Spleen (tissue), 11 donors: ENCODE data around the gene ENPP4. TPM values are rescaled to one million over a fixed set of nuclear protein-coding genes. Genes with fewer than 3 reads are reported as not detected.
A peak's percentile ranks its signal among the peaks of the same experiment; 100 is the strongest.
"Not testable (repeated sequence)": the region's sequence is repeated elsewhere in the genome, so short reads cannot be mapped to it uniquely, and the experiment has no call there.

ENCODE experiments used
- DNase-seq: peaks from one replicate; pipeline ENCODE4 v3.0.0-alpha.2; 2020
- H3K27ac ChIP-seq, 8 donors: fragments of 200-600 bp; sonication (generic) in 7 of 8; 1 replicate in 4 of 8; 2 replicates in 4 of 8; pipeline versions ENCODE4 v1.5.0 to v1.8.0; 2016 to 2021; ENCODE audit warnings: inconsistent platforms in 4 of 8, mild to moderate bottlenecking in 4 of 8, moderate library complexity in 1 of 8
- H3K27me3 ChIP-seq, 7 donors: fragments of 200-600 bp; sonication (generic) in 6 of 7; replicated peaks in 1 of 7; 1 replicate in 4 of 7; 2 replicates in 3 of 7; pipeline versions ENCODE4 v1.5.0 to v1.8.0; 2016 to 2021; ENCODE audit warnings: inconsistent platforms in 3 of 7, mild to moderate bottlenecking in 1 of 7
- H3K36me3 ChIP-seq, 6 donors: fragments of 200-600 bp; sonication (generic) in 5 of 6; 1 replicate in 4 of 6; 2 replicates in 2 of 6; pipeline versions ENCODE4 v1.5.0 to v1.8.0; 2016 to 2021; ENCODE audit warnings: inconsistent platforms in 2 of 6
- H3K4me1 ChIP-seq, 6 donors: fragments of 200-600 bp; sonication (generic) in 5 of 6; 1 replicate in 3 of 6; 2 replicates in 3 of 6; pipeline versions ENCODE4 v1.5.0 to v1.8.0; 2016 to 2021; ENCODE audit warnings: inconsistent platforms in 3 of 6
- H3K4me3 ChIP-seq, 8 donors: fragments of 200-600 bp; sonication (generic) in 7 of 8; 1 replicate in 4 of 8; 2 replicates in 4 of 8; pipeline versions ENCODE4 v1.5.0 to v1.8.0; 2016 to 2021; ENCODE audit warnings: inconsistent platforms in 4 of 8, mild to moderate bottlenecking in 4 of 8, moderate library complexity in 2 of 8
- H3K9me3 ChIP-seq, 8 donors: fragments of 200-600 bp; sonication (generic) in 7 of 8; 1 replicate in 4 of 8; 2 replicates in 4 of 8; pipeline versions ENCODE4 v1.5.0 to v1.8.0; 2016 to 2021; ENCODE audit warnings: inconsistent platforms in 4 of 8
- POLR2A ChIP-seq, 3 donors: fragments of 450-650 bp; IDR thresholded peaks; one replicate each; pipeline ENCODE4 v1.5.1; 2017; ENCODE audit warnings: antibody characterized with exemption in 3 of 3, mild to moderate bottlenecking in 1 of 3
- POLR2AphosphoS5 ChIP-seq, 3 donors: sonication (generic); formaldehyde crosslinking; IDR thresholded peaks; one replicate each; pipeline ENCODE4 v1.5.1; 2017; ENCODE audit warnings: antibody characterized with exemption in 3 of 3
- WGBS, 5 donors: extraction: QIAGEN DNeasy Blood & Tissue Kit in 3 of 5; methylation state at CpG; one replicate each; pipeline versions ENCODE4 v1.1.5 to v1.1.7; 2013 to 2018; 5-methylcytosine and 5-hydroxymethylcytosine counted together
- intact Hi-C: fragments of 100-400 bp; cut with DNase I; formaldehyde crosslinking; loops from one replicate; pipeline ENCODE4 v1.15.0; 2023; ENCODE audit warnings: low total_unique reads
- polyA plus RNA-seq, 3 donors: library from polyadenylated mRNA; stranded (reverse); fragments of 200-250 nt; gene quantifications; one replicate each; pipeline ENCODE4 v1.2.1, GENCODE V29; 2013
- total RNA-seq, 7 donors: library from RNA; depleted of rRNA in 3 of 7; stranded (reverse); fragments of >200 nt in 3 of 7; fragmentation: NEBNext Ultra II Directional in 4 of 7; extraction: Animal tissue kit (Norgen Biotek cat#: 25700) in 4 of 7; gene quantifications; one replicate each; pipeline versions ENCODE4 v1.1.0 to v1.2.1, GENCODE V29; 2016 to 2021
- TF ChIP-seq, protein P1 (sequence below), 11 experiments: fragments of 200-600 bp in 7 of 11; fragments of 450-650 bp in 4 of 11; sonication (generic) in 4 of 11; IDR thresholded peaks in 8 of 11; conservative IDR thresholded peaks in 3 of 11; 1 replicate in 7 of 11; 2 replicates in 4 of 11; pipeline versions ENCODE4 v1.4.0 to v1.8.0; 2016 to 2021; ENCODE audit warnings: antibody characterized with exemption in 11 of 11, inconsistent platforms in 4 of 11, mild to moderate bottlenecking in 1 of 11
- donor health status: healthy with polysubstance abuse.
- donor health status: DM: no; HTN: no; CAD: no; lungs with moderate emphysema.
- donor health status: DM: no; HTN: no; CAD: no.
- donor health status: Bipolar disorder and iron deficiency.
- donor health status: healthy.
- donor health status: DM: no; HTN: no; CAD: no.
- donor health status: DM: yes; HTN: yes; CAD: no.

ENPP4 gene
- total and polyA plus RNA-seq, 10 donors: 4.4 to 29.0 (median 19.6) TPM

DNA sequence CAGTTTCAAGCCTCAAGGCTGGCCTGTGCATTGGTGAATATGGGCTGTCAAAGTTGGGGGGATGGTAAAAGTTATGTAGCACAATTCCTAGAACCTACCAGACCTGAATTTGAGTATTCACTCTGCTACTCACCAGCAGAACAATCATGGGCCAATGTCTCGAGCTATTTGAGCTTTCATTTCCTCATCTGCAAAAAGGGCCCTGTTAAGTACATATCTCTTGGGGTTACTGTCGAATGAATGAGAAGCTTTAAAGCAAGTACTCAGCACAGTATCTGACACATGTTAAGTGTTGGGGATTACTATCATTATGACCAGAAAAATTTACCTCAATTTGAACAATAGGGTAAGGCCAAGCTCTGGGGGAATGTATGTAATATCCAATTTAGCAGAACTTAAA, 13.5 kb upstream of the ENPP4 start:
- Histone ChIP-seq H3K9me3 (peaks cover 0 to 5% (median 0%) of the 10 kb centered on the region in 8 donors), H3K4me1 (peaks cover 0 to 5% (median 0%) of the 10 kb centered on the region in 6 donors), H3K36me3 (peaks cover 0 to 24% (median 0%) of the 10 kb centered on the region in 6 donors), H3K4me3 (no peak overlapping the region), H3K27me3 (no peaks in the 10 kb centered on the region), H3K27ac (no peak overlapping the region)
- DNase-seq: no peak
- 52 to 73% (median 60%) methylated on average over 2 of the region's 2 CpGs for WGBS, 5 donors
- TF ChIP-seq POLR2A (IDR thresholded peaks at IDR 0.05) (no peak), POLR2AphosphoS5 (IDR thresholded peaks at IDR 0.05) (no peak)
- TF ChIP-seq, protein P1, sequence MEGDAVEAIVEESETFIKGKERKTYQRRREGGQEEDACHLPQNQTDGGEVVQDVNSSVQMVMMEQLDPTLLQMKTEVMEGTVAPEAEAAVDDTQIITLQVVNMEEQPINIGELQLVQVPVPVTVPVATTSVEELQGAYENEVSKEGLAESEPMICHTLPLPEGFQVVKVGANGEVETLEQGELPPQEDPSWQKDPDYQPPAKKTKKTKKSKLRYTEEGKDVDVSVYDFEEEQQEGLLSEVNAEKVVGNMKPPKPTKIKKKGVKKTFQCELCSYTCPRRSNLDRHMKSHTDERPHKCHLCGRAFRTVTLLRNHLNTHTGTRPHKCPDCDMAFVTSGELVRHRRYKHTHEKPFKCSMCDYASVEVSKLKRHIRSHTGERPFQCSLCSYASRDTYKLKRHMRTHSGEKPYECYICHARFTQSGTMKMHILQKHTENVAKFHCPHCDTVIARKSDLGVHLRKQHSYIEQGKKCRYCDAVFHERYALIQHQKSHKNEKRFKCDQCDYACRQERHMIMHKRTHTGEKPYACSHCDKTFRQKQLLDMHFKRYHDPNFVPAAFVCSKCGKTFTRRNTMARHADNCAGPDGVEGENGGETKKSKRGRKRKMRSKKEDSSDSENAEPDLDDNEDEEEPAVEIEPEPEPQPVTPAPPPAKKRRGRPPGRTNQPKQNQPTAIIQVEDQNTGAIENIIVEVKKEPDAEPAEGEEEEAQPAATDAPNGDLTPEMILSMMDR (IDR thresholded peaks at IDR 0.05 in 8 of 11, conservative IDR thresholded peaks at IDR 0.05 in 3 of 11): no peak
- intact Hi-C loops: no loop called here

- no peak for DNase-seq
- Histone ChIP-seq H3K4me1 (peaks cover 0 to 5% (median 0%) of the 10 kb centered on the region in 6 donors), H3K36me3 (peaks cover 0 to 12% (median 0%) of the 10 kb centered on the region in 6 donors), H3K9me3 (peaks cover 0 to 5% (median 0%) of the 10 kb centered on the region in 8 donors), H3K27me3 (no peaks in the 10 kb centered on the region), H3K27ac (no peak overlapping the region), H3K4me3 (no peak overlapping the region)
- intact Hi-C loops: no loop called here
- TF ChIP-seq POLR2A (IDR thresholded peaks at IDR 0.05) (no peak), POLR2AphosphoS5 (IDR thresholded peaks at IDR 0.05) (no peak)
- TF ChIP-seq, protein P1 (IDR thresholded peaks at IDR 0.05 in 8 of 11, conservative IDR thresholded peaks at IDR 0.05 in 3 of 11): no peak
- WGBS, 5 donors: 92 to 100% (median 96%) methylated on average over 1 of the region's 1 CpG
These were observed 11.6 kb upstream of the ENPP4 start for GRCh38 chr6:46118157-46118556.

DNA sequence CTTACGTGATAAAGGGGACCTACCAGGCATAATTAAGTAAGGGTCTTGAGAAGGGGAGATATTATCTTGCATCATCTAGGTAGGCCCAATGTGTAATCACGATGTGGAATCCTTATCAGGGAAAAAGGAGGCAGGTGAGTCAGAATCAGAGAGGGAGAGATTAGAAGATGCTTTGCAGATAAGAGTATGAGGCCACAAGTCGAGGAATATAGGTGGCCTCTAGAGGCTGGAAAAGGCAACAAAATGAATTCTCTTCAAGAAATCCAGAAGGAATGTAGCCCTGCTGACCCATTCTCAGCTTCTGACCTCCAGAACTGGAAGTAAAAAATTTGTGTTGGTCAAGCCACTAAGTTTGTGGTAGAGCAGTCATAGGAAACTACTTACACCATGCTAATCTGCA, 11.0 kb upstream of the ENPP4 start:
- H3K9me3 ChIP-seq: peaks cover 0 to 5% (median 0%) of the 10 kb centered on the region in 8 donors
- 89 to 94% (median 92%) methylated on average over 3 of the region's 3 CpGs for WGBS, 5 donors
- TF ChIP-seq POLR2A (IDR thresholded peaks at IDR 0.05) (no peak), POLR2AphosphoS5 (IDR thresholded peaks at IDR 0.05) (no peak)
- TF ChIP-seq, protein P1 (IDR thresholded peaks at IDR 0.05 in 8 of 11, conservative IDR thresholded peaks at IDR 0.05 in 3 of 11): no peak
- H3K27ac ChIP-seq: no peak overlapping the region
- intact Hi-C loops: no loop called here
- no peak for DNase-seq
- no peaks in the 10 kb centered on the region for H3K27me3 ChIP-seq
- H3K4me3 ChIP-seq: no peak overlapping the region
- peaks cover 0 to 5% (median 0%) of the 10 kb centered on the region in 6 donors for H3K4me1 ChIP-seq
- H3K36me3 ChIP-seq: peaks cover 0 to 7% (median 0%) of the 10 kb centered on the region in 6 donors

- intact Hi-C loops: not testable (repeated sequence)
These were observed 10.1 kb upstream of the ENPP4 start for GRCh38 chr6:46119679-46120078.

GRCh38 chr6:46128476-46128875, 1.3 kb upstream of the ENPP4 start:
- 45 to 64% (median 49%) methylated on average over 3 of the region's 3 CpGs for WGBS, 5 donors
- intact Hi-C loops: no loop called here
- H3K36me3 ChIP-seq: no peaks in the 10 kb centered on the region
- H3K27ac ChIP-seq: peak overlapping the region in 6 of 8 donors; percentile 4 to 91 (median 28)
- peaks cover 20 to 50% (median 40%) of the 10 kb centered on the region in 6 donors for H3K4me1 ChIP-seq
- TF ChIP-seq, protein P1 (IDR thresholded peaks at IDR 0.05 in 8 of 11, conservative IDR thresholded peaks at IDR 0.05 in 3 of 11): no peak
- TF ChIP-seq POLR2A (IDR thresholded peaks at IDR 0.05) (no peak), POLR2AphosphoS5 (IDR thresholded peaks at IDR 0.05) (no peak)
- no peak for DNase-seq
- H3K9me3 ChIP-seq: no peaks in the 10 kb centered on the region
- no peaks in the 10 kb centered on the region for H3K27me3 ChIP-seq
- peak overlapping the region in 4 of 8 donors; percentile 65 to 84 (median 78) for H3K4me3 ChIP-seq

More at GRCh38 chr6:46119679-46120078, 10.1 kb upstream of the ENPP4 start:
- not testable (repeated sequence) for H3K4me1 ChIP-seq, H3K27me3 ChIP-seq, DNase-seq, H3K4me3 ChIP-seq, H3K27ac ChIP-seq, H3K9me3 ChIP-seq, H3K36me3 ChIP-seq
- WGBS, 5 donors: 43 to 81% (median 65%) methylated on average over 5 of the region's 5 CpGs
